Measurements from ENCODE around the gene TIMM23.

TIMM23 gene

GRCh38 chr10:46012746-46013145 is 40.5 kb downstream of the TIMM23 start:
- no peak overlapping the region for H2BK5ac ChIP-seq (ENCODE audit: low read depth, low read length, poor library complexity)
- H3K9me3 ChIP-seq (ENCODE audit: insufficient read depth, low read depth, low read length): peaks cover 2% of the 10 kb centered on the region
- no peak overlapping the region for H2BK12ac ChIP-seq (ENCODE audit: low read length)
- no peak overlapping the region for H3K4ac ChIP-seq (ENCODE audit: low read depth, low read length)
- H3K79me1 ChIP-seq (ENCODE audit: low read length): no peaks in the 10 kb centered on the region
- H4K91ac ChIP-seq (ENCODE audit: low read depth, low read length): no peak overlapping the region
- no peak overlapping the region for H4K8ac ChIP-seq (ENCODE audit: low read depth, low read length)
- H3K18ac ChIP-seq (ENCODE audit: low read length): no peak overlapping the region
- WGBS (ENCODE audit: extremely low coverage, insufficient coverage, insufficient read length): no CpG with 5 or more reads among the region's 3 CpGs
- H3K9ac ChIP-seq (ENCODE audit: low read length): no peak overlapping the region
- H2AFZ ChIP-seq (ENCODE audit: insufficient read depth, low read length, poor library complexity): no peak overlapping the region
- no peak overlapping the region for H2BK120ac ChIP-seq (ENCODE audit: insufficient read depth, low read length, poor library complexity)
- peaks cover 3% of the 10 kb centered on the region for H3K79me2 ChIP-seq (ENCODE audit: control insufficient read depth, insufficient read depth, low read length, poor library complexity)
- H3K4me3 ChIP-seq (ENCODE audit: low read depth, low read length): no peak overlapping the region
- H3K27me3 ChIP-seq (ENCODE audit: insufficient read depth, low read length): no peaks in the 10 kb centered on the region
- DNase-seq: no peak
- no peak overlapping the region for H3K4me2 ChIP-seq (ENCODE audit: low read length)
- H3K36me3 ChIP-seq (ENCODE audit: control insufficient read depth in 1 of 2, insufficient read depth in 2 of 2, low read length in 2 of 2): peaks cover 29 to 53% of the 10 kb centered on the region in 2 experiments
- no peak overlapping the region for H3K14ac ChIP-seq (ENCODE audit: low read length)
- H2AK5ac ChIP-seq (ENCODE audit: low read length): no peak overlapping the region
- no peak overlapping the region for H3K27ac ChIP-seq (ENCODE audit: low read depth, low read length)
- no peaks in the 10 kb centered on the region for H3K4me1 ChIP-seq (ENCODE audit: control insufficient read depth in 1 of 2, insufficient read depth in 2 of 2, low read length in 2 of 2)
- no peak overlapping the region for H4K12ac ChIP-seq (ENCODE audit: low read depth, low read length)
- H3K23ac ChIP-seq (ENCODE audit: low read length): no peak overlapping the region

- Histone ChIP-seq H3K27me3 (ENCODE audit: insufficient read depth, low read length) (no peaks in the 10 kb centered on the region), H3K27ac (ENCODE audit: low read depth, low read length) (no peak overlapping the region), H2BK12ac (ENCODE audit: low read length) (no peak overlapping the region), H4K12ac (ENCODE audit: low read depth, low read length) (no peak overlapping the region), H3K4me3 (ENCODE audit: low read depth, low read length) (no peak overlapping the region), H3K79me2 (ENCODE audit: control insufficient read depth, insufficient read depth, low read length, poor library complexity) (peaks cover 4% of the 10 kb centered on the region), H3K18ac (ENCODE audit: low read length) (no peak overlapping the region), H3K4ac (ENCODE audit: low read depth, low read length) (no peak overlapping the region), H2AK5ac (ENCODE audit: low read length) (no peak overlapping the region), H2BK120ac (ENCODE audit: insufficient read depth, low read length, poor library complexity) (no peak overlapping the region), H3K9me3 (ENCODE audit: insufficient read depth, low read depth, low read length) (peaks cover 2% of the 10 kb centered on the region), H2AFZ (ENCODE audit: insufficient read depth, low read length, poor library complexity) (no peak overlapping the region), H3K4me1 (ENCODE audit: control insufficient read depth in 1 of 2, insufficient read depth in 2 of 2, low read length in 2 of 2) (peaks cover 0 to 3% of the 10 kb centered on the region in 2 experiments), H4K91ac (ENCODE audit: low read depth, low read length) (no peak overlapping the region), H3K79me1 (ENCODE audit: low read length) (no peaks in the 10 kb centered on the region), H3K9ac (ENCODE audit: low read length) (no peak overlapping the region), H3K14ac (ENCODE audit: low read length) (no peak overlapping the region), H3K4me2 (ENCODE audit: low read length) (no peak overlapping the region), H2BK5ac (ENCODE audit: low read depth, low read length, poor library complexity) (no peak overlapping the region), H3K23ac (ENCODE audit: low read length) (no peak overlapping the region), H4K8ac (ENCODE audit: low read depth, low read length) (no peak overlapping the region), H3K36me3 (ENCODE audit: control insufficient read depth in 1 of 2, insufficient read depth in 2 of 2, low read length in 2 of 2) (peaks cover 29 to 46% of the 10 kb centered on the region in 2 experiments)
- DNase-seq: no peak
- WGBS (ENCODE audit: extremely low coverage, insufficient coverage, insufficient read length): no CpG with 5 or more reads among the region's 5 CpGs
Observed at GRCh38 chr10:46014206-46014605, 41.9 kb downstream of the TIMM23 start.

DNA sequence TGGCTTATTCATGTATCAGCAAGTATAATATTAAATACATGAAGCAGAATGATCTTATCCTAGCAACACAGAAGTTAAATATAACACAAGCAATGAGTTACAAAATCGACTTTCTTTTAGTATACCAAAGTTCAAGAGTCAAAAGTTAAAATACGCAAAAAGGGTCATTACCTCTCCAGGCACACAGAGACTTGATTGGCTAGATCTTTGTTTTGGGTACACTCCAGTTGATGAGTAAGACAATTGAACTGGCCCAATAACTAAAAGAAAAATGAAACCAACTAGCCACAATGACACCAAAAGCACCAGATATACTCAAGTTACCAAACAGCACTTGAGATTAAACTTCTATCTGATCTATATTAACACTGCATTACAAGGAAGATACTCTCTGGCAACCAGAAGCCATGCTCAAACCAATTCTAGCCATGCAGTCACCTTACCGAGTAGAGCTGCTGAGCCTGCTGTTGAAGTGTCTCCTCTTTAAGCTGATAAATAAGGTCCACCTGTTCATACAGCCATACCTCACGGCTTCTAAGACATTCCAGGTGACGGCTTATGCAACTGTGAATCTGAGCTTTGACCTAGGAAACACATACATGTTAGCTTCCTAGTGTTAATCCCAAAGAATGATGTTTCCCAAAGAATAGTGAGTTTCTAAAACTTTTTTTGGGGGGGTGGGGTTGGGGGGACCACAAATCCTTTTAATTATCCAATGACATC is 42.6 kb downstream of the TIMM23 start:
- no CpG with 5 or more reads among the region's 5 CpGs for WGBS (ENCODE audit: extremely low coverage, insufficient coverage, insufficient read length)
- no peak overlapping the region for H3K27ac ChIP-seq (ENCODE audit: low read depth, low read length)
- H2BK5ac ChIP-seq (ENCODE audit: low read depth, low read length, poor library complexity): peak overlapping the region; percentile 21

DNA sequence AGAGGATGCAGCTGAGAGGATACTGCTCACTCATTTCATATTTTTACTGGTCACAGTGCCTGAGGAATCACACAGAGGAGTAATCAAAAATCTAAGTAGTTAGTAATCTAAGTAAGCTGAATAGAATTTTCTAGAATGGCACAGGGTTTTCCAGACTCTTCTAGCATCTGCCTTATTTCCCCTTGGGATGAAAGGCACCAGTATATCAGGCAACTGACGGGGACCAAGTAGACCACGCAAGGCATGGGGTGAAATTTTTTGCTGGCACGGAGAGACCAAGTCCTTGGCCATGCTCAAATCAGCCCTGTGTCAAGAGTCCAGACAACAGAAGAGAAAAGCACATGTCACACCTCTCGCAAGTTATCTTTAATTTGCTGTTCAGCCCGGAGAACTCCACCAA is 43.9 kb downstream of the TIMM23 start:
- no peak overlapping the region for H3K27ac ChIP-seq (ENCODE audit: low read depth, low read length)
- no peak overlapping the region for H3K4me3 ChIP-seq (ENCODE audit: low read depth, low read length)
- no peaks in the 10 kb centered on the region for H3K27me3 ChIP-seq (ENCODE audit: insufficient read depth, low read length)
- H2BK120ac ChIP-seq (ENCODE audit: insufficient read depth, low read length, poor library complexity): no peak overlapping the region
- no CpG with 5 or more reads among the region's 5 CpGs for WGBS (ENCODE audit: extremely low coverage, insufficient coverage, insufficient read length)
- H3K23ac ChIP-seq (ENCODE audit: low read length): no peak overlapping the region
- H2BK12ac ChIP-seq (ENCODE audit: low read length): no peak overlapping the region
- no peak overlapping the region for H4K91ac ChIP-seq (ENCODE audit: low read depth, low read length)
- no peaks in the 10 kb centered on the region for H3K9me3 ChIP-seq (ENCODE audit: insufficient read depth, low read depth, low read length)
- H3K4me2 ChIP-seq (ENCODE audit: low read length): no peak overlapping the region
- peaks cover 20 to 31% of the 10 kb centered on the region in 2 experiments for H3K36me3 ChIP-seq (ENCODE audit: control insufficient read depth in 1 of 2, insufficient read depth in 2 of 2, low read length in 2 of 2)
- no peak overlapping the region for H4K12ac ChIP-seq (ENCODE audit: low read depth, low read length)
- peaks cover 7% of the 10 kb centered on the region for H3K79me2 ChIP-seq (ENCODE audit: control insufficient read depth, insufficient read depth, low read length, poor library complexity)
- no peak overlapping the region for H2AFZ ChIP-seq (ENCODE audit: insufficient read depth, low read length, poor library complexity)
- H3K9ac ChIP-seq (ENCODE audit: low read length): no peak overlapping the region
- H3K18ac ChIP-seq (ENCODE audit: low read length): no peak overlapping the region
- no peak overlapping the region for H4K8ac ChIP-seq (ENCODE audit: low read depth, low read length)
- no peaks in the 10 kb centered on the region for H3K79me1 ChIP-seq (ENCODE audit: low read length)
- no peak for DNase-seq
- H2BK5ac ChIP-seq (ENCODE audit: low read depth, low read length, poor library complexity): no peak overlapping the region
- H3K4ac ChIP-seq (ENCODE audit: low read depth, low read length): no peak overlapping the region
- H3K14ac ChIP-seq (ENCODE audit: low read length): no peak overlapping the region
- H3K4me1 ChIP-seq (ENCODE audit: control insufficient read depth in 1 of 2, insufficient read depth in 2 of 2, low read length in 2 of 2): peaks cover 0 to 3% of the 10 kb centered on the region in 2 experiments
- no peak overlapping the region for H2AK5ac ChIP-seq (ENCODE audit: low read length)

More for the DNA sequence above, 42.6 kb downstream of the TIMM23 start:
- H3K27me3 ChIP-seq (ENCODE audit: insufficient read depth, low read length): no peaks in the 10 kb centered on the region
- H3K4ac ChIP-seq (ENCODE audit: low read depth, low read length): peak overlapping the region; percentile 27
- H3K79me2 ChIP-seq (ENCODE audit: control insufficient read depth, insufficient read depth, low read length, poor library complexity): peaks cover 6% of the 10 kb centered on the region
- no peak overlapping the region for H4K91ac ChIP-seq (ENCODE audit: low read depth, low read length)
- H2BK12ac ChIP-seq (ENCODE audit: low read length): no peak overlapping the region
- H4K8ac ChIP-seq (ENCODE audit: low read depth, low read length): no peak overlapping the region
- no peak overlapping the region for H4K12ac ChIP-seq (ENCODE audit: low read depth, low read length)
- H3K4me1 ChIP-seq (ENCODE audit: control insufficient read depth in 1 of 2, insufficient read depth in 2 of 2, low read length in 2 of 2): peaks cover 0 to 3% of the 10 kb centered on the region in 2 experiments
- peaks cover 1% of the 10 kb centered on the region for H3K9me3 ChIP-seq (ENCODE audit: insufficient read depth, low read depth, low read length)
- no peak overlapping the region for H3K14ac ChIP-seq (ENCODE audit: low read length)
- H2BK120ac ChIP-seq (ENCODE audit: insufficient read depth, low read length, poor library complexity): no peak overlapping the region
- no peak overlapping the region for H3K9ac ChIP-seq (ENCODE audit: low read length)
- H3K79me1 ChIP-seq (ENCODE audit: low read length): no peaks in the 10 kb centered on the region
- peaks cover 27 to 42% of the 10 kb centered on the region in 2 experiments for H3K36me3 ChIP-seq (ENCODE audit: control insufficient read depth in 1 of 2, insufficient read depth in 2 of 2, low read length in 2 of 2)
- DNase-seq: peak in 1 of 2 donors; percentile 35
- H2AK5ac ChIP-seq (ENCODE audit: low read length): no peak overlapping the region
- H3K23ac ChIP-seq (ENCODE audit: low read length): no peak overlapping the region
- H3K4me3 ChIP-seq (ENCODE audit: low read depth, low read length): no peak overlapping the region
- no peak overlapping the region for H2AFZ ChIP-seq (ENCODE audit: insufficient read depth, low read length, poor library complexity)
- H3K4me2 ChIP-seq (ENCODE audit: low read length): no peak overlapping the region
- no peak overlapping the region for H3K18ac ChIP-seq (ENCODE audit: low read length)

Data from trophoblast cell (in vitro differentiated cells and primary cell).